H1 (cell line): ENCODE data around the gene DDX55. TPM values are rescaled to one million over a fixed set of nuclear protein-coding genes. Genes with fewer than 3 reads are reported as not detected.

ENCODE experiments used
- CTCF ChIA-PET: fragments of 300-600 bp; sonication (Branson Sonifier 250); formaldehyde crosslinking; loops from one replicate; lab custom pipeline; 2021; ENCODE audit not compliant: partially characterized antibody; lab: Charles Lee
- POLR2A ChIA-PET: fragments of 300-600 bp; sonication (Branson Sonifier 250); formaldehyde crosslinking; loops from one replicate; lab custom pipeline; 2021; ENCODE audit warnings: inconsistent platforms; ENCODE audit not compliant: partially characterized antibody; lab: Charles Lee
- DNase-seq, 2 experiments: peaks; one replicate each; pipeline versions ENCODE4 v3.0.0 to v3.0.0-alpha.2; 2010 to 2022; ENCODE audit warnings: low spot score in 2 of 2, low read depth in 1 of 2, mixed read lengths in 1 of 2
- FAIRE-seq: peaks from 2 replicates; lab custom pipeline; 2011; peaks lifted over from hg19 to GRCh38; lab: Jason Lieb, UNC
- H2AFZ ChIP-seq: 2 replicates; pipeline ENCODE4 v1.8.1; 2012; ENCODE audit warnings: low read length, inconsistent platforms
- H2AK5ac ChIP-seq: 2 replicates; pipeline ENCODE4 v1.6.1; 2013; ENCODE audit warnings: low read depth, low read length
- H2BK120ac ChIP-seq: replicated peaks from 2 replicates; pipeline ENCODE3; 2013; ENCODE audit warnings: low read depth, low read length, inconsistent platforms
- H2BK12ac ChIP-seq: 2 replicates; pipeline ENCODE4 v1.6.1; 2013; ENCODE audit warnings: low read depth, low read length
- H2BK15ac ChIP-seq: 2 replicates; pipeline ENCODE4 v1.6.1; 2013; ENCODE audit warnings: low read length
- H2BK20ac ChIP-seq: 2 replicates; pipeline ENCODE4 v1.6.1; 2013; ENCODE audit warnings: low read length
- H2BK5ac ChIP-seq: 2 replicates; pipeline ENCODE4 v1.6.1; 2013; ENCODE audit warnings: low read depth, low read length
- H3K14ac ChIP-seq: 2 replicates; pipeline ENCODE4 v1.6.1; 2013; ENCODE audit warnings: inconsistent platforms; ENCODE audit not compliant: insufficient read length
- H3K18ac ChIP-seq: 2 replicates; pipeline ENCODE4 v1.6.1; 2013; ENCODE audit warnings: low read length; ENCODE audit errors: extremely low read depth
- H3K23ac ChIP-seq: 2 replicates; pipeline ENCODE4 v1.6.1; 2013; ENCODE audit warnings: inconsistent platforms; ENCODE audit not compliant: insufficient read length
- H3K23me2 ChIP-seq: 2 replicates; pipeline ENCODE4 v1.6.1; 2013; ENCODE audit warnings: low read depth, low read length
- H3K27ac ChIP-seq: 2 replicates; pipeline ENCODE4 v1.6.1; 2011; ENCODE audit warnings: low read depth, low read length, inconsistent platforms
- H3K27me3 ChIP-seq, 4 experiments: replicated peaks in 1 of 4; 1 replicate in 1 of 4; 2 replicates in 3 of 4; pipeline versions ENCODE4 v1.6.1 to v1.8.1; 2011 to 2013; ENCODE audit warnings: low read length in 3 of 4, mild to moderate bottlenecking in 3 of 4, inconsistent platforms in 2 of 4, mixed read lengths in 2 of 4, moderate library complexity in 1 of 4; ENCODE audit not compliant: control insufficient read depth in 3 of 4, insufficient read depth in 3 of 4; ENCODE audit errors: extremely low read depth in 1 of 4
- H3K36me3 ChIP-seq, 4 experiments: 2 replicates each; pipeline versions ENCODE4 v1.6.1 to v1.8.1; 2011 to 2013; ENCODE audit warnings: mild to moderate bottlenecking in 4 of 4, low read length in 3 of 4, moderate library complexity in 2 of 4, control low read depth in 1 of 4, inconsistent platforms in 1 of 4; ENCODE audit not compliant: insufficient read depth in 4 of 4, control insufficient read depth in 2 of 4
- H3K4ac ChIP-seq: replicated peaks from 2 replicates; pipeline ENCODE3; 2013; ENCODE audit warnings: low read length, low read depth, mixed read lengths, inconsistent platforms; ENCODE audit not compliant: insufficient read length
- H3K4me1 ChIP-seq, 4 experiments: replicated peaks in 1 of 4; 1 replicate in 1 of 4; 2 replicates in 3 of 4; pipeline versions ENCODE4 v1.6.1 to v1.8.1; 2011 to 2013; ENCODE audit warnings: low read length in 3 of 4, inconsistent platforms in 2 of 4, mixed read lengths in 1 of 4; ENCODE audit not compliant: insufficient read depth in 4 of 4, control insufficient read depth in 3 of 4
- H3K4me2 ChIP-seq, 2 experiments: 2 replicates each; pipeline versions ENCODE4 v1.6.1 to v1.8.1; 2011 to 2013; ENCODE audit warnings: low read depth in 2 of 2, low read length in 2 of 2, control low read depth in 1 of 2, inconsistent platforms in 1 of 2, mild to moderate bottlenecking in 1 of 2; ENCODE audit not compliant: insufficient read depth in 1 of 2
- H3K4me3 ChIP-seq, 4 experiments: fragments of 200-600, 300-600 bp in 1 of 4; sonication (generic), shearing (Covaris generic), sonication (Bioruptor Twin) in 1 of 4; 2 replicates each; pipeline versions ENCODE4 v1.5.1 to v1.8.1; 2011 to 2016; ENCODE audit warnings: low read length in 4 of 4, low read depth in 3 of 4, control low read depth in 2 of 4, inconsistent platforms in 2 of 4, mild to moderate bottlenecking in 2 of 4, mixed read lengths in 1 of 4, moderate library complexity in 1 of 4; ENCODE audit not compliant: insufficient read depth in 2 of 4; ENCODE audit errors: extremely low read depth in 1 of 4
- H3K56ac ChIP-seq: replicated peaks from 2 replicates; pipeline ENCODE3; 2013; ENCODE audit warnings: low read depth, mild to moderate bottlenecking, mixed read lengths, low read length, inconsistent platforms; ENCODE audit not compliant: insufficient read length
- H3K79me1 ChIP-seq: 2 replicates; pipeline ENCODE4 v1.6.1; 2013; ENCODE audit warnings: low read depth, low read length, control low read depth
- H3K79me2 ChIP-seq, 2 experiments: 2 replicates each; pipeline versions ENCODE4 v1.6.1 to v1.8.1; 2012 to 2013; ENCODE audit warnings: low read length in 2 of 2, mild to moderate bottlenecking in 2 of 2, inconsistent platforms in 1 of 2; ENCODE audit not compliant: insufficient read depth in 2 of 2, control insufficient read depth in 1 of 2
- H3K9ac ChIP-seq, 4 experiments: replicated peaks in 1 of 4; 1 replicate in 1 of 4; 2 replicates in 3 of 4; pipeline versions ENCODE4 v1.6.1 to v1.8.1; 2011 to 2013; ENCODE audit warnings: low read depth in 3 of 4, low read length in 3 of 4, control low read depth in 2 of 4, mild to moderate bottlenecking in 2 of 4, moderate library complexity in 2 of 4, inconsistent platforms in 1 of 4; ENCODE audit errors: extremely low read depth in 1 of 4
- H3K9me3 ChIP-seq, 2 experiments: 2 replicates each; pipeline versions ENCODE4 v1.6.1 to v1.8.1; 2012 to 2013; ENCODE audit warnings: mild to moderate bottlenecking in 2 of 2, moderate library complexity in 2 of 2, control low read depth in 1 of 2, inconsistent platforms in 1 of 2, low read depth in 1 of 2, low read length in 1 of 2, mixed read lengths in 1 of 2; ENCODE audit not compliant: insufficient read depth in 2 of 2
- H4K20me1 ChIP-seq, 2 experiments: replicated peaks in 1 of 2; 2 replicates each; pipeline versions ENCODE3 to v1.8.1; 2011 to 2013; ENCODE audit warnings: inconsistent platforms in 2 of 2, low read length in 2 of 2, mild to moderate bottlenecking in 1 of 2; ENCODE audit not compliant: insufficient read depth in 2 of 2, control insufficient read depth in 1 of 2
- H4K5ac ChIP-seq: 2 replicates; pipeline ENCODE4 v1.6.1; 2013; ENCODE audit warnings: low read length, low read depth, mixed read lengths, inconsistent platforms; ENCODE audit not compliant: insufficient read length
- H4K8ac ChIP-seq: 2 replicates; pipeline ENCODE4 v1.8.0; 2013; ENCODE audit warnings: mild to moderate bottlenecking, moderate library complexity, low read length, inconsistent platforms; ENCODE audit not compliant: insufficient read depth; ENCODE audit errors: extremely low read depth
- H4K91ac ChIP-seq: replicated peaks from 2 replicates; pipeline ENCODE3; 2013; ENCODE audit warnings: low read length, mixed read lengths, inconsistent platforms; ENCODE audit not compliant: insufficient read length
- BACH1 ChIP-seq: IDR thresholded peaks from 2 replicates; pipeline ENCODE4 v1.6.1; 2012; ENCODE audit warnings: low read length, improper control_type of control experiment
- CTBP2 ChIP-seq: IDR thresholded peaks from 2 replicates; pipeline ENCODE4 v1.7.0; 2011; ENCODE audit warnings: borderline replicate concordance, mild to moderate bottlenecking, moderate library complexity, mixed read lengths, low read length; ENCODE audit not compliant: insufficient read depth, insufficient read length
- MAFK ChIP-seq: IDR thresholded peaks from 2 replicates; pipeline ENCODE4 v1.6.1; 2012; ENCODE audit warnings: low read depth, mild to moderate bottlenecking, improper control_type of control experiment, low read length
- SAP30 ChIP-seq: fragments of 300-600 bp; sonication (generic); IDR thresholded peaks from 2 replicates; pipeline ENCODE4 v1.7.1; 2012; ENCODE audit warnings: low read length, moderate library complexity, mild to moderate bottlenecking, inconsistent platforms; ENCODE audit not compliant: insufficient read depth, insufficient replicate concordance
- WGBS, 2 experiments: shearing (Covaris generic) in 1 of 2; methylation state at CpG; one replicate each; pipeline versions ENCODE4 v1.1.6 to v1.1.7; 2013 to 2015; ENCODE audit warnings: low lambda C conversion rate in 2 of 2, mixed read lengths in 2 of 2, inconsistent platforms in 1 of 2, low coverage in 1 of 2, missing lambda C conversion rate in 1 of 2; ENCODE audit not compliant: insufficient replicate concordance in 2 of 2, insufficient coverage in 1 of 2, insufficient read length in 1 of 2; ENCODE audit errors: extremely low coverage in 1 of 2, missing lambda C conversion rate in 1 of 2; 5-methylcytosine and 5-hydroxymethylcytosine counted together
- polyA plus RNA-seq, 7 experiments: library from polyadenylated mRNA; depleted of rRNA in 3 of 7; stranded (reverse) in 5 of 7; unstranded in 2 of 7; fragments of >200 nt in 5 of 7; fragments of 200-250 nt in 2 of 7; gene quantifications; 1 replicate in 5 of 7; 2 replicates in 1 of 7; 4 replicates in 1 of 7; pipeline versions ENCODE4 v1.2.1 to v1.2.3, GENCODE V29; 2011 to 2013; ENCODE audit warnings: missing spikeins in 2 of 7, mixed read lengths in 2 of 7
- total RNA-seq: library from RNA; stranded (reverse); fragmentation: NEBNext Ultra II Directional; extraction: Animal tissue kit (Norgen Biotek cat#: 25700); gene quantifications from 2 replicates; pipeline ENCODE4 v1.2.1, GENCODE V29; 2021

DDX55 gene
- total and polyA plus RNA-seq, 2 of the 8 experiments (the other 6 are each of a cell fraction or from before 2014, with no cell fraction given): 25.8 to 37.7 TPM

DNA sequence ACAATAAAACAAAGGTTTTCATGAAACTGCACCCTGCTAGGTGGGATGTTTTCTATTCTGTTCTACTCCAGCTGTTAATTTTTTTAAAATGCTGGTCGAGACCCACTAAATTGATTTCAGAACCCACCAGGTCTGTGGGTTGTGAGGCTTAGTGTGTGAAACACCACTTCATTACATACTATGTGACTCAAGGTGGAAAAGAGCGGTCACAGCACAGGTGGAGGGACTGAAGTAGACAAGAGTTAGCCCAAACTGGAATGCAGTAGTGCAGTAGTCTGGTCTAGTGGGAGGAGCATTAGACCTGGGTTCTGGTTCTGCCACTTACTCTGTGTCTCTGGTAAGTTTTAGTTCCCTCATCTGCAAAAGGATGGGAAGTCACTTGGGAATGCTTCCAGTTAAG is 12.2 kb downstream of the DDX55 start:
- Histone ChIP-seq H2BK120ac (no peak overlapping the region), H3K23ac (no peak overlapping the region), H2BK20ac (no peak overlapping the region), H3K4ac (no peak overlapping the region), H3K23me2 (no peaks in the 10 kb centered on the region), H3K9me3 (no peaks in the 10 kb centered on the region), H2BK12ac (no peak overlapping the region), H4K20me1 (peaks cover 6 to 11% of the 10 kb centered on the region in 2 experiments), H3K4me1 (no peaks in the 10 kb centered on the region), H4K91ac (no peak overlapping the region), H3K4me2 (no peak overlapping the region), H3K9ac (no peak overlapping the region), H3K27me3 (no peaks in the 10 kb centered on the region), H3K27ac (no peak overlapping the region), H3K79me2 (no peaks in the 10 kb centered on the region; a peak in 1 of 4 replicates), H2BK5ac (no peak overlapping the region), H3K18ac (no peak overlapping the region), H3K14ac (no peak overlapping the region), H3K56ac (no peak overlapping the region), H3K79me1 (no peaks in the 10 kb centered on the region; the same call in 1 of the 2 replicates), H3K4me3 (no peak overlapping the region), H2AFZ (no peak overlapping the region), H4K5ac (no peak overlapping the region), H3K36me3 (peaks cover 41 to 86% (median 79%) of the 10 kb centered on the region in 4 experiments), H2BK15ac (no peak overlapping the region), H2AK5ac (no peak overlapping the region), H4K8ac (no peak overlapping the region)
- no peak for DNase-seq
- WGBS, 2 experiments: 100% methylated on average over 2 of the region's 2 CpGs; no CpG with 5 or more reads in 1 of the 2 experiments
- FAIRE-seq: no peak
- CTCF ChIA-PET: no interaction called here
- POLR2A ChIA-PET: interaction anchor here (0.9 to 1.6 kb wide), 2 partner anchors 8 to 9 kb away, joined by 3 to 7 read pairs; no protein-coding TSS in a partner anchor
- TF ChIP-seq SAP30 (no peak), BACH1 (no peak), CTBP2 (no peak), MAFK (no peak)
